ENCODE results near the gene SPECC1. TPM values are rescaled to one million over a fixed set of nuclear protein-coding genes. Genes with fewer than 3 reads are reported as not detected.

The SPECC1 gene
- total RNA-seq, 1 experiment from 2014 or later = 103 TPM

DNA sequence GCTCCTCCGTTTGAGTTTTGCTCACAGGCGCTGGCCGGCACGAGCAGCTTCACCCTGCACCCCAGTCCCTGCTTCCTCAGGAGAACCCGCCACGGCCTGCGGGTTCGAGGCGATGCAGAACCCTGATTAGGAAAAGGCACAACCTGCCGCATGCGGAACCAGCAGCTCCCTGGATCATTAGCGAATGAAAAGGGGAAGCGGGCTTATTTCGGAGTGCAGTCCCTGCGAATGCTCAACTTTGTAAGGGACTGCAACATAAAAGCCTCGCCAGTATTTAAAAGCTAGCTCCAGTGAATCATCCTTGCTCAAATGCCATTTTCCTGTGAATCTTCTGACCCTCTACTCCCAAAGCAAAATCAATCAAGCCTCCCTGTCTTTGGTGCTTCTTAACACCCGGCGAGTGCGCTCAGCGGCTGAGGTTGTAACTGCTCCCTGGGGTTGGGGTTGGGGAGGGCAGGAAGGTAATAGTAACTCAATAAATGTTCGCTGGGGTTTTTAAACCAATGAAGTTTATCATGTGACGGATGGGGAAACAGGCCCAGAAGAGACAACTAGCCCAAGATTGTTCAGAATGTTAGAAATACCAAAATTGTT is 30.9 kb upstream of the SPECC1 start (continued):
- TF ChIP-seq, protein P1, sequence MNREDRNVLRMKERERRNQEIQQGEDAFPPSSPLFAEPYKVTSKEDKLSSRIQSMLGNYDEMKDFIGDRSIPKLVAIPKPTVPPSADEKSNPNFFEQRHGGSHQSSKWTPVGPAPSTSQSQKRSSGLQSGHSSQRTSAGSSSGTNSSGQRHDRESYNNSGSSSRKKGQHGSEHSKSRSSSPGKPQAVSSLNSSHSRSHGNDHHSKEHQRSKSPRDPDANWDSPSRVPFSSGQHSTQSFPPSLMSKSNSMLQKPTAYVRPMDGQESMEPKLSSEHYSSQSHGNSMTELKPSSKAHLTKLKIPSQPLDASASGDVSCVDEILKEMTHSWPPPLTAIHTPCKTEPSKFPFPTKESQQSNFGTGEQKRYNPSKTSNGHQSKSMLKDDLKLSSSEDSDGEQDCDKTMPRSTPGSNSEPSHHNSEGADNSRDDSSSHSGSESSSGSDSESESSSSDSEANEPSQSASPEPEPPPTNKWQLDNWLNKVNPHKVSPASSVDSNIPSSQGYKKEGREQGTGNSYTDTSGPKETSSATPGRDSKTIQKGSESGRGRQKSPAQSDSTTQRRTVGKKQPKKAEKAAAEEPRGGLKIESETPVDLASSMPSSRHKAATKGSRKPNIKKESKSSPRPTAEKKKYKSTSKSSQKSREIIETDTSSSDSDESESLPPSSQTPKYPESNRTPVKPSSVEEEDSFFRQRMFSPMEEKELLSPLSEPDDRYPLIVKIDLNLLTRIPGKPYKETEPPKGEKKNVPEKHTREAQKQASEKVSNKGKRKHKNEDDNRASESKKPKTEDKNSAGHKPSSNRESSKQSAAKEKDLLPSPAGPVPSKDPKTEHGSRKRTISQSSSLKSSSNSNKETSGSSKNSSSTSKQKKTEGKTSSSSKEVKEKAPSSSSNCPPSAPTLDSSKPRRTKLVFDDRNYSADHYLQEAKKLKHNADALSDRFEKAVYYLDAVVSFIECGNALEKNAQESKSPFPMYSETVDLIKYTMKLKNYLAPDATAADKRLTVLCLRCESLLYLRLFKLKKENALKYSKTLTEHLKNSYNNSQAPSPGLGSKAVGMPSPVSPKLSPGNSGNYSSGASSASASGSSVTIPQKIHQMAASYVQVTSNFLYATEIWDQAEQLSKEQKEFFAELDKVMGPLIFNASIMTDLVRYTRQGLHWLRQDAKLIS (CRISPR knock-in tag; IDR thresholded peaks at IDR 0.05; ENCODE audit: borderline replicate concordance) = no peak
- TF ChIP-seq, protein P2, sequence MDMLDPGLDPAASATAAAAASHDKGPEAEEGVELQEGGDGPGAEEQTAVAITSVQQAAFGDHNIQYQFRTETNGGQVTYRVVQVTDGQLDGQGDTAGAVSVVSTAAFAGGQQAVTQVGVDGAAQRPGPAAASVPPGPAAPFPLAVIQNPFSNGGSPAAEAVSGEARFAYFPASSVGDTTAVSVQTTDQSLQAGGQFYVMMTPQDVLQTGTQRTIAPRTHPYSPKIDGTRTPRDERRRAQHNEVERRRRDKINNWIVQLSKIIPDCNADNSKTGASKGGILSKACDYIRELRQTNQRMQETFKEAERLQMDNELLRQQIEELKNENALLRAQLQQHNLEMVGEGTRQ (CRISPR knock-in tag; IDR thresholded peaks at IDR 0.05) = no peak

DNA sequence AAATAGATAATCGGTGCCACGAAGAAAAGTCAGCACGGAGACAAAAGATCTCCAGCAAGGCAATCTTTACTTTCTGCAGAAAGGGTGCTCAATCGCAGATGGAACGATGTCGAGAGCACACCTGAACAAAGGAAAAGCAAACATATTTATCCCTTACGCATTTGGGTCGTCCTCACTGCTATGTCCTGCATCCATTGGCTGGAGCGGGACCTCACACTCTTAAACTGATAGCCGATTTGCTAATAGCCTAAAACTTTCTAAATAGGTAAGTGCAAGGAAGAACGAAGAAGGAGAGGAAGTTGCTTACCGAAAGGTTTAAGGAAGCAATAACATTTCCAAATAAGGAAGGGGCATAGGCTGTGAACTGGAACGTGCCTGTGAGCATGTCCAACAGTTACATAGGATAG is 30.4 kb upstream of the SPECC1 start:
- no peak for ATAC-seq
- CTCF ChIA-PET = interaction anchor here (1.9 kb wide), 2 partner anchors 14 to 30 kb away, joined by 10 to 14 read pairs; partner anchors contain the start of gene SPECC1
- DNase-seq (ENCODE audit: low spot score) = no peak
- no peak for TF ChIP-seq NR1H2 (CRISPR knock-in tag; IDR thresholded peaks at IDR 0.05)
- no peak for TF ChIP-seq ZNF121 (CRISPR knock-in tag; IDR thresholded peaks at IDR 0.05)
- TF ChIP-seq, protein P3, sequence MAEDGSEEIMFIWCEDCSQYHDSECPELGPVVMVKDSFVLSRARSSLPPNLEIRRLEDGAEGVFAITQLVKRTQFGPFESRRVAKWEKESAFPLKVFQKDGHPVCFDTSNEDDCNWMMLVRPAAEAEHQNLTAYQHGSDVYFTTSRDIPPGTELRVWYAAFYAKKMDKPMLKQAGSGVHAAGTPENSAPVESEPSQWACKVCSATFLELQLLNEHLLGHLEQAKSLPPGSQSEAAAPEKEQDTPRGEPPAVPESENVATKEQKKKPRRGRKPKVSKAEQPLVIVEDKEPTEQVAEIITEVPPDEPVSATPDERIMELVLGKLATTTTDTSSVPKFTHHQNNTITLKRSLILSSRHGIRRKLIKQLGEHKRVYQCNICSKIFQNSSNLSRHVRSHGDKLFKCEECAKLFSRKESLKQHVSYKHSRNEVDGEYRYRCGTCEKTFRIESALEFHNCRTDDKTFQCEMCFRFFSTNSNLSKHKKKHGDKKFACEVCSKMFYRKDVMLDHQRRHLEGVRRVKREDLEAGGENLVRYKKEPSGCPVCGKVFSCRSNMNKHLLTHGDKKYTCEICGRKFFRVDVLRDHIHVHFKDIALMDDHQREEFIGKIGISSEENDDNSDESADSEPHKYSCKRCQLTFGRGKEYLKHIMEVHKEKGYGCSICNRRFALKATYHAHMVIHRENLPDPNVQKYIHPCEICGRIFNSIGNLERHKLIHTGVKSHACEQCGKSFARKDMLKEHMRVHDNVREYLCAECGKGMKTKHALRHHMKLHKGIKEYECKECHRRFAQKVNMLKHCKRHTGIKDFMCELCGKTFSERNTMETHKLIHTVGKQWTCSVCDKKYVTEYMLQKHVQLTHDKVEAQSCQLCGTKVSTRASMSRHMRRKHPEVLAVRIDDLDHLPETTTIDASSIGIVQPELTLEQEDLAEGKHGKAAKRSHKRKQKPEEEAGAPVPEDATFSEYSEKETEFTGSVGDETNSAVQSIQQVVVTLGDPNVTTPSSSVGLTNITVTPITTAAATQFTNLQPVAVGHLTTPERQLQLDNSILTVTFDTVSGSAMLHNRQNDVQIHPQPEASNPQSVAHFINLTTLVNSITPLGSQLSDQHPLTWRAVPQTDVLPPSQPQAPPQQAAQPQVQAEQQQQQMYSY (CRISPR knock-in tag; IDR thresholded peaks at IDR 0.05) = no peak
- TF ChIP-seq, protein P4, sequence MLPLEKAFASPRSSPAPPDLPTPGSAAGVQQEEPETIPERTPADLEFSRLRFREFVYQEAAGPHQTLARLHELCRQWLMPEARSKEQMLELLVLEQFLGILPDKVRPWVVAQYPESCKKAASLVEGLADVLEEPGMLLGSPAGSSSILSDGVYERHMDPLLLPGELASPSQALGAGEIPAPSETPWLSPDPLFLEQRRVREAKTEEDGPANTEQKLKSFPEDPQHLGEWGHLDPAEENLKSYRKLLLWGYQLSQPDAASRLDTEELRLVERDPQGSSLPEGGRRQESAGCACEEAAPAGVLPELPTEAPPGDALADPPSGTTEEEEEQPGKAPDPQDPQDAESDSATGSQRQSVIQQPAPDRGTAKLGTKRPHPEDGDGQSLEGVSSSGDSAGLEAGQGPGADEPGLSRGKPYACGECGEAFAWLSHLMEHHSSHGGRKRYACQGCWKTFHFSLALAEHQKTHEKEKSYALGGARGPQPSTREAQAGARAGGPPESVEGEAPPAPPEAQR (CRISPR knock-in tag; IDR thresholded peaks at IDR 0.05) = no peak
- TF ChIP-seq, protein P5, sequence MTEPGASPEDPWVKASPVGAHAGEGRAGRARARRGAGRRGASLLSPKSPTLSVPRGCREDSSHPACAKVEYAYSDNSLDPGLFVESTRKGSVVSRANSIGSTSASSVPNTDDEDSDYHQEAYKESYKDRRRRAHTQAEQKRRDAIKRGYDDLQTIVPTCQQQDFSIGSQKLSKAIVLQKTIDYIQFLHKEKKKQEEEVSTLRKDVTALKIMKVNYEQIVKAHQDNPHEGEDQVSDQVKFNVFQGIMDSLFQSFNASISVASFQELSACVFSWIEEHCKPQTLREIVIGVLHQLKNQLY (CRISPR knock-in tag; IDR thresholded peaks at IDR 0.05) = no peak
- TF ChIP-seq, protein P6, sequence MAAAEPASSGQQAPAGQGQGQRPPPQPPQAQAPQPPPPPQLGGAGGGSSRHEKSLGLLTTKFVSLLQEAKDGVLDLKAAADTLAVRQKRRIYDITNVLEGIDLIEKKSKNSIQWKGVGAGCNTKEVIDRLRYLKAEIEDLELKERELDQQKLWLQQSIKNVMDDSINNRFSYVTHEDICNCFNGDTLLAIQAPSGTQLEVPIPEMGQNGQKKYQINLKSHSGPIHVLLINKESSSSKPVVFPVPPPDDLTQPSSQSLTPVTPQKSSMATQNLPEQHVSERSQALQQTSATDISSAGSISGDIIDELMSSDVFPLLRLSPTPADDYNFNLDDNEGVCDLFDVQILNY (CRISPR knock-in tag; IDR thresholded peaks at IDR 0.05) = no peak
- no peak for TF ChIP-seq ZNF396 (CRISPR knock-in tag; IDR thresholded peaks at IDR 0.05; ENCODE audit: borderline replicate concordance)
- TF ChIP-seq NFYB (CRISPR knock-in tag; conservative IDR thresholded peaks at IDR 0.05; ENCODE audit: low read depth) = no peak
- TF ChIP-seq NR2C2 (CRISPR knock-in tag; IDR thresholded peaks at IDR 0.05) = no peak
- TF ChIP-seq, protein P7, sequence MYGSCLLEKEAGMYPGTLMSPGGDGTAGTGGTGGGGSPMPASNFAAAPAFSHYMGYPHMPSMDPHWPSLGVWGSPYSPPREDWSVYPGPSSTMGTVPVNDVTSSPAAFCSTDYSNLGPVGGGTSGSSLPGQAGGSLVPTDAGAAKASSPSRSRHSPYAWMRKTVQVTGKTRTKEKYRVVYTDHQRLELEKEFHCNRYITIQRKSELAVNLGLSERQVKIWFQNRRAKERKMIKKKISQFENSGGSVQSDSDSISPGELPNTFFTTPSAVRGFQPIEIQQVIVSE (CRISPR knock-in tag; IDR thresholded peaks at IDR 0.05; ENCODE audit: borderline replicate concordance) = no peak
- TF ChIP-seq, protein P8, sequence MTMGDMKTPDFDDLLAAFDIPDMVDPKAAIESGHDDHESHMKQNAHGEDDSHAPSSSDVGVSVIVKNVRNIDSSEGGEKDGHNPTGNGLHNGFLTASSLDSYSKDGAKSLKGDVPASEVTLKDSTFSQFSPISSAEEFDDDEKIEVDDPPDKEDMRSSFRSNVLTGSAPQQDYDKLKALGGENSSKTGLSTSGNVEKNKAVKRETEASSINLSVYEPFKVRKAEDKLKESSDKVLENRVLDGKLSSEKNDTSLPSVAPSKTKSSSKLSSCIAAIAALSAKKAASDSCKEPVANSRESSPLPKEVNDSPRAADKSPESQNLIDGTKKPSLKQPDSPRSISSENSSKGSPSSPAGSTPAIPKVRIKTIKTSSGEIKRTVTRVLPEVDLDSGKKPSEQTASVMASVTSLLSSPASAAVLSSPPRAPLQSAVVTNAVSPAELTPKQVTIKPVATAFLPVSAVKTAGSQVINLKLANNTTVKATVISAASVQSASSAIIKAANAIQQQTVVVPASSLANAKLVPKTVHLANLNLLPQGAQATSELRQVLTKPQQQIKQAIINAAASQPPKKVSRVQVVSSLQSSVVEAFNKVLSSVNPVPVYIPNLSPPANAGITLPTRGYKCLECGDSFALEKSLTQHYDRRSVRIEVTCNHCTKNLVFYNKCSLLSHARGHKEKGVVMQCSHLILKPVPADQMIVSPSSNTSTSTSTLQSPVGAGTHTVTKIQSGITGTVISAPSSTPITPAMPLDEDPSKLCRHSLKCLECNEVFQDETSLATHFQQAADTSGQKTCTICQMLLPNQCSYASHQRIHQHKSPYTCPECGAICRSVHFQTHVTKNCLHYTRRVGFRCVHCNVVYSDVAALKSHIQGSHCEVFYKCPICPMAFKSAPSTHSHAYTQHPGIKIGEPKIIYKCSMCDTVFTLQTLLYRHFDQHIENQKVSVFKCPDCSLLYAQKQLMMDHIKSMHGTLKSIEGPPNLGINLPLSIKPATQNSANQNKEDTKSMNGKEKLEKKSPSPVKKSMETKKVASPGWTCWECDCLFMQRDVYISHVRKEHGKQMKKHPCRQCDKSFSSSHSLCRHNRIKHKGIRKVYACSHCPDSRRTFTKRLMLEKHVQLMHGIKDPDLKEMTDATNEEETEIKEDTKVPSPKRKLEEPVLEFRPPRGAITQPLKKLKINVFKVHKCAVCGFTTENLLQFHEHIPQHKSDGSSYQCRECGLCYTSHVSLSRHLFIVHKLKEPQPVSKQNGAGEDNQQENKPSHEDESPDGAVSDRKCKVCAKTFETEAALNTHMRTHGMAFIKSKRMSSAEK (CRISPR knock-in tag; IDR thresholded peaks at IDR 0.05; ENCODE audit: borderline replicate concordance) = no peak
- no peak for TF ChIP-seq MYBL2 (CRISPR knock-in tag; IDR thresholded peaks at IDR 0.05)
- no peak for TF ChIP-seq SMAD3 (CRISPR knock-in tag; IDR thresholded peaks at IDR 0.05; ENCODE audit: borderline replicate concordance)

More for the DNA sequence above, 30.4 kb upstream of the SPECC1 start:
- POLR2A ChIA-PET = no interaction called here
- peak overlapping the region; percentile 92 for H3K4me3 Mint-ChIP-seq
- peaks cover 19% of the 10 kb centered on the region for H3K36me3 Mint-ChIP-seq
- peaks cover 7% of the 10 kb centered on the region for H3K9me3 Mint-ChIP-seq
- peaks cover 3% of the 10 kb centered on the region; the same call in 1 of the 2 replicates for H3K27me3 Mint-ChIP-seq (ENCODE audit: low read depth)
- peak overlapping the region; percentile 97 for H3K27ac Mint-ChIP-seq
- H3K4me1 Mint-ChIP-seq = peaks cover 31% of the 10 kb centered on the region
